GM12865 (cell line): Measurements from ENCODE around the gene FALEC.

ENCODE experiments used
- DNase-seq: peaks from one replicate; pipeline ENCODE4 v3.0.0; 2010; ENCODE audit warnings: low read depth
- H3K4me3 ChIP-seq: 2 replicates; pipeline ENCODE4 v1.5.1; 2011; ENCODE audit warnings: mild to moderate bottlenecking, low read depth, low read length, control low read depth
- TF ChIP-seq, protein P1 (sequence below): IDR thresholded peaks from 2 replicates; pipeline ENCODE4 v1.5.1; 2011; ENCODE audit warnings: low read length, control low read depth, low read depth, inconsistent platforms; ENCODE audit not compliant: insufficient read depth; ENCODE audit errors: missing control alignments

FALEC gene

DNA sequence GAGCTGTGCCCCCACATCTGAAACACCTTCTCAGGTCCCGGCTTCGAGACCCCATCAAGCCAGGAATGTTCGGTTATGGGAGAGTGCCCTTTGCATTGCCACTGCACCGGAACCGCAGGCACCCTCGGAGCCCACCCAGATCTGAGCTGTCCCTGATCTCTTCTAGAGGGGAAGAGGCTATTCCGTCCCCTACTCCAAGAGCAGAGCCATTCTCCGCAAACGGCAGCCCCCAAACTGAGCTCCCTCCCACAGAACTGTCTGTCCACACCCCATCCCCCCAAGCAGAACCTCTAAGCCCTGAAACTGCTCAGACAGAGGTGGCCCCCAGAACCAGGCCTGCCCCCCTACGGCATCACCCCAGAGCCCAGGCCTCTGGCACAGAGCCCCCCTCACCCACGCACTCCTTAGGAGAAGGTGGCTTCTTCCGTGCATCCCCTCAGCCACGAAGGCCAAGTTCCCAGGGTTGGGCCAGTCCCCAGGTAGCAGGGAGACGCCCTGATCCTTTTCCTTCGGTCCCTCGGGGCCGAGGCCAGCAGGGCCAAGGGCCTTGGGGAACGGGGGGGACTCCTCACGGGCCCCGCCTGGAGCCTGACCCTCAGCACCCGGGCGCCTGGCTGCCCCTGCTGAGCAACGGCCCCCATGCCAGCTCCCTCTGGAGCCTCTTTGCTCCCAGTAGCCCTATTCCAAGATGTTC is 38.0 kb downstream of the FALEC start:
- TF ChIP-seq, protein P1, sequence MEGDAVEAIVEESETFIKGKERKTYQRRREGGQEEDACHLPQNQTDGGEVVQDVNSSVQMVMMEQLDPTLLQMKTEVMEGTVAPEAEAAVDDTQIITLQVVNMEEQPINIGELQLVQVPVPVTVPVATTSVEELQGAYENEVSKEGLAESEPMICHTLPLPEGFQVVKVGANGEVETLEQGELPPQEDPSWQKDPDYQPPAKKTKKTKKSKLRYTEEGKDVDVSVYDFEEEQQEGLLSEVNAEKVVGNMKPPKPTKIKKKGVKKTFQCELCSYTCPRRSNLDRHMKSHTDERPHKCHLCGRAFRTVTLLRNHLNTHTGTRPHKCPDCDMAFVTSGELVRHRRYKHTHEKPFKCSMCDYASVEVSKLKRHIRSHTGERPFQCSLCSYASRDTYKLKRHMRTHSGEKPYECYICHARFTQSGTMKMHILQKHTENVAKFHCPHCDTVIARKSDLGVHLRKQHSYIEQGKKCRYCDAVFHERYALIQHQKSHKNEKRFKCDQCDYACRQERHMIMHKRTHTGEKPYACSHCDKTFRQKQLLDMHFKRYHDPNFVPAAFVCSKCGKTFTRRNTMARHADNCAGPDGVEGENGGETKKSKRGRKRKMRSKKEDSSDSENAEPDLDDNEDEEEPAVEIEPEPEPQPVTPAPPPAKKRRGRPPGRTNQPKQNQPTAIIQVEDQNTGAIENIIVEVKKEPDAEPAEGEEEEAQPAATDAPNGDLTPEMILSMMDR, result no peak
- no peak overlapping the region for H3K4me3 ChIP-seq
- no peak for DNase-seq

DNA sequence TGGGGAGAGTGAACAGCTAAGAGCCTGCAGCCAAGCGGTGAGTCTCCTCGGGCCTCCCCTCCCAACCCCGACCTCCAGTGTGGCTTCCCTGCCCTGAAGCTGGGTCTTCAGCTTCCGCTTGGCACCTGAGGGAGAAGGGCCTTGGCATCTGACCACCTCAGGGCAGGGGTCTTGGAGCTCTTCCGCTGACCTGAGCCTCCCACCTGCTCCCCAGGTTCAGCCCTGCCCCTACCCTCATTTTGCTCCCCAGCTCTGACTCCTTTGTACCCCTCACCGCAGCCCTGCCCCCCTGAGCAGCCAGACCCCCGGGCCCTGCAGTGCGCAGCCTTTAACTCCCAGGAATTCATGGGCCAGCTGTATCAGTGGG is 38.5 kb downstream of the FALEC start:
- TF ChIP-seq, protein P1, result no peak
- no peak for DNase-seq

DNA sequence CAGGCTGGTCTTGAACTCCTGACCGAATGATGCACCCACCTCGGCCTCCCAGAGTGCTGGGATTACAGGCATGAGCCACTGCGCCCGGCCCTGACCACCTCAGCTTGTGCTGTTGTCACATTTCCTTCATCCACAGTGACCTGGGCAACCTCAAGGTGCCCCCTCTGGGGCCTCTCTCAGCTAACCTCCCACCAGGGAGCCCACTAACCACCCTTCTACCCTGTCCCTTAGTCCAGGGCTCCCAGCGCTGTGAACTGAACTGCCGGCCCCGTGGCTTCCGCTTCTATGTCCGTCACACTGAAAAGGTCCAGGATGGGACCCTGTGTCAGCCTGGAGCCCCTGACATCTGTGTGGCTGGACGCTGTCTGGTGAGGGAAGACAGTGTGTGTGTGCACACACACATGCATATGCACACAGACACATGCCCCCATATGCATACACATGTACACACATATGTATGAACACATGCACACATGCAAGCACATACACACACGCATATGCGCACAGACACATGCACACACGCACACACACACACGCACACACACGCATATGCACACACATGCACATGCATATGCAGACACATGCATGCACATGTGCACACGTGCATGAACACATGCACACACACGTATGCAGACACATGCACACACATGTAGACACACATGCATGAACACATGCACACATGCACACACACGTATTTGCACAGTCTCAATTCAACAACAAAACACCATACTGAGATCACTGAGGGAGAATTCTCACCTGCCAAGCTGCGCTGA is 39.8 kb downstream of the FALEC start:
- TF ChIP-seq, protein P1, result no peak
- DNase-seq, result no peak
- H3K4me3 ChIP-seq, result no peak overlapping the region

More for the DNA sequence above, 38.5 kb downstream of the FALEC start:
- no peak overlapping the region for H3K4me3 ChIP-seq

DNA sequence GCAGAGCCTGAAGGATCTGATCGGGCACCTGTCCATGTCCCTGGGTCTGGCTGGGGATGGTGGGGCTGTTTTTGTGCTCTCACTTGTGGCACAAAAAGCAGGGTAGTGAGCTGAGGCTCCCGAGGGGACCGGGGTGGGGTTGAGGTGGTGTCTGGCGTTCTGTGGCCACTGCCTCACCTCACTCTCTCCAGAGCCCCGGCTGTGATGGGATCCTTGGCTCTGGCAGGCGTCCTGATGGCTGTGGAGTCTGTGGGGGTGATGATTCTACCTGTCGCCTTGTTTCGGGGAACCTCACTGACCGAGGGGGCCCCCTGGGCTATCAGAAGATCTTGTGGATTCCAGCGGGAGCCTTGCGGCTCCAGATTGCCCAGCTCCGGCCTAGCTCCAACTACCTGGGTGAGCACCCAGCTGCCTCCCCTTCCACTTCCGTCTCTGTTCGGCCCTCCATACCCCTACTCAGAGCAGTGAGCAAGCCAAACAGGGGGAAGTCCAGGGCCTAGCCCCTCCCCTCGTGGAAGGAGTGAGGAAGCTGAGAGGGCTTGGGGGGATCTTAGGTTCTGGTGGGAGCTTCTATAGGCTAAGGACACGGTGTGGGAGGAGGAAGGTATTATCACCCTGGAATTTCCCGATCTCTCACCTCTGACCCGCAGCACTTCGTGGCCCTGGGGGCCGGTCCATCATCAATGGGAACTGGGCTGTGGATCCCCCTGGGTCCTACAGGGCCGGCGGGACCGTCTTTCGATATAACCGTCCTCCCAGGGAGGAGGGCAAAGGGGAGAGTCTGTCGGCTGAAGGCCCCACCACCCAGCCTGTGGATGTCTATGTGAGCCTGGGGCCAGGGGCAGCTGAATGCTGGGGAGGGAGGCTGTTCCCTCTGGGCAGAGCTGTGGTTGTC is 40.7 kb downstream of the FALEC start:
- DNase-seq, result no peak
- TF ChIP-seq, protein P1, result no peak
- H3K4me3 ChIP-seq, result no peak overlapping the region

DNA sequence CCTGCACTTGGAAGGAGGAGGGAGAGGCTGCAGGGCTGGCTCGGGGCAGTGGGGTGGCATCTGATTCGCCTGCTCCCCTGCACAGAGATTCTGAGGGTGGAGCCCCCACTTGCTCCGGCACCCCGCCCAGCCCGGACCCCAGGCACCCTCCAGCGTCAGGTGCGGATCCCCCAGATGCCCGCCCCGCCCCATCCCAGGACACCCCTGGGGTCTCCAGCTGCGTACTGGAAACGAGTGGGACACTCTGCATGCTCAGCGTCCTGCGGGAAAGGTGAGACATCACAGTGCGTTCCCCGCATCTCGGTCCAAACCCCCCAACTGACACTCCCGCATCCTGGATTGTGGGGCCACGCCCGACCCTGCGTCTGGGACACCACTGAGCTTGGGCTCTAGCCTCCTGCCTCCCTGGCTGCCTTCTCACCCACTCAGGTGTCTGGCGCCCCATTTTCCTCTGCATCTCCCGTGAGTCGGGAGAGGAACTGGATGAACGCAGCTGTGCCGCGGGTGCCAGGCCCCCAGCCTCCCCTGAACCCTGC is 41.6 kb downstream of the FALEC start:
- TF ChIP-seq, protein P1, result no peak
- no peak overlapping the region for H3K4me3 ChIP-seq
- DNase-seq, result no peak

DNA sequence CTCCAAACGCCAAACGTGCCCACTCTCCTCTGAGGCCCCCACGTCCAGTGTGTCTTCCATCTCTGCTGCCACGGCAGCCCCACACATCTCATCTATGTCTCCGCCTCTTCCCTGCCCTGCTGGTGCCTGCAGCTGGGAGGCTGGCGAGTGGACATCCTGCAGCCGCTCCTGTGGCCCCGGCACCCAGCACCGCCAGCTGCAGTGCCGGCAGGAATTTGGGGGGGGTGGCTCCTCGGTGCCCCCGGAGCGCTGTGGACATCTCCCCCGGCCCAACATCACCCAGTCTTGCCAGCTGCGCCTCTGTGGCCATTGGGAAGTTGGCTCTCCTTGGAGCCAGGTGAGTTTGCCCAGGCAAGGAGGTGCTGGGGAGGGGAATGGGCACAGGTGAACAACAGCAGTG is 42.3 kb downstream of the FALEC start:
- no peak overlapping the region for H3K4me3 ChIP-seq
- no peak for DNase-seq
- TF ChIP-seq, protein P1, result no peak
